ENCODE measurements around the gene ZNF558. TPM values are rescaled to one million over a fixed set of nuclear protein-coding genes. Genes with fewer than 3 reads are reported as not detected.

ZNF558 gene
- polyA plus RNA-seq, 1 experiment, result 27.9 TPM

Small RNA genes within 50 kb of the gene (small RNA-seq; reads per million reads assigned to genes)
- not detected for gene AC012616.1 (ENCODE audit: insufficient read length, low read depth)

Other genes with a start within 250 kb of the ZNF558 start
- gene ADAMTS10, start 221.6 kb downstream of the ZNF558 start, polyA plus RNA-seq (2011; rRNA removed), result 6.4 and 8.4 TPM in 2 replicates
- not detected in 2 replicates for gene NFILZ, start 201.7 kb downstream of the ZNF558 start, polyA plus RNA-seq (2011; rRNA removed)
- gene ACTL9, start 133.5 kb downstream of the ZNF558 start, polyA plus RNA-seq (2011; rRNA removed), result not detected in 2 replicates
- not detected in 2 replicates for gene OR2Z1, start 110.7 kb downstream of the ZNF558 start, polyA plus RNA-seq (2011; rRNA removed)
- gene MBD3L1, start 73 bp upstream of the ZNF558 start, polyA plus RNA-seq (2011; rRNA removed), result not detected in 2 replicates
- not detected in 2 replicates for gene MUC16, start 178.1 kb upstream of the ZNF558 start, polyA plus RNA-seq (2011; rRNA removed)